Fibroblast of lung (primary cell): ENCODE data around the gene BID. TPM values are rescaled to one million over a fixed set of nuclear protein-coding genes. Genes with fewer than 3 reads are reported as not detected.
"Not testable (repeated sequence)": the region's sequence is repeated elsewhere in the genome, so short reads cannot be mapped to it uniquely, and the experiment has no call there.

Experiments used
- DNase-seq, 2 donors: peaks; one replicate each; pipeline versions ENCODE4 v3.0.0 to v3.0.0-alpha.2; 2010; ENCODE audit warnings: low read depth in 2 of 2
- H2AFZ ChIP-seq: 2 replicates; pipeline ENCODE4 v1.5.1; 2012; ENCODE audit warnings: low read length, control low read depth, inconsistent platforms
- H3K27ac ChIP-seq: 2 replicates; pipeline ENCODE4 v1.5.1; 2011; ENCODE audit warnings: low read length, control low read depth; ENCODE audit not compliant: insufficient read depth
- H3K27me3 ChIP-seq: 2 replicates; pipeline ENCODE4 v1.5.1; 2011; ENCODE audit warnings: mild to moderate bottlenecking, low read length; ENCODE audit not compliant: control insufficient read depth, insufficient read depth
- H3K36me3 ChIP-seq: 2 replicates; pipeline ENCODE4 v1.5.1; 2011; ENCODE audit warnings: low read length; ENCODE audit not compliant: control insufficient read depth, insufficient read depth
- H3K4me1 ChIP-seq: 2 replicates; pipeline ENCODE4 v1.5.1; 2011; ENCODE audit warnings: low read length; ENCODE audit not compliant: control insufficient read depth, insufficient read depth; ENCODE audit errors: extremely low read depth
- H3K4me2 ChIP-seq: 2 replicates; pipeline ENCODE4 v1.5.1; 2011; ENCODE audit warnings: low read length, control low read depth; ENCODE audit not compliant: insufficient read depth; ENCODE audit errors: extremely low read depth
- H3K4me3 ChIP-seq, 4 experiments: fragments of 200-600 bp in 1 of 4; sonication (generic) in 1 of 4; replicated peaks in 1 of 4; 2 replicates each; pipeline ENCODE4 v1.5.1; 2011 to 2016; ENCODE audit warnings: low read length in 4 of 4, low read depth in 3 of 4, mild to moderate bottlenecking in 3 of 4, control low read depth in 2 of 4, inconsistent platforms in 1 of 4, mixed read lengths in 1 of 4; ENCODE audit not compliant: insufficient read depth in 1 of 4; ENCODE audit errors: control extremely low read depth in 1 of 4
- H3K79me2 ChIP-seq: 2 replicates; pipeline ENCODE4 v1.5.1; 2012; ENCODE audit warnings: mild to moderate bottlenecking, low read length, inconsistent platforms; ENCODE audit not compliant: control insufficient read depth, insufficient read depth
- H3K9ac ChIP-seq: 2 replicates; pipeline ENCODE4 v1.5.1; 2011; ENCODE audit warnings: mild to moderate bottlenecking, low read length, control low read depth; ENCODE audit not compliant: insufficient read depth
- H3K9me3 ChIP-seq: 2 replicates; pipeline ENCODE4 v1.5.1; 2012; ENCODE audit warnings: low read depth, low read length; ENCODE audit not compliant: control insufficient read depth, insufficient read depth
- H4K20me1 ChIP-seq: 2 replicates; pipeline ENCODE4 v1.5.1; 2011; ENCODE audit warnings: low read length; ENCODE audit not compliant: control insufficient read depth, insufficient read depth; ENCODE audit errors: extremely low read depth
- EZH2 ChIP-seq: IDR thresholded peaks from 2 replicates; pipeline ENCODE4 v1.5.1; 2012; ENCODE audit warnings: low read length, control low read depth, mild to moderate bottlenecking; ENCODE audit errors: missing control alignments
- polyA plus RNA-seq, 2 donors: library from polyadenylated mRNA; depleted of rRNA in 1 of 2; stranded (reverse) in 1 of 2; unstranded in 1 of 2; fragments of >200 nt; gene quantifications; 2 replicates each; pipeline ENCODE4 v1.2.1, GENCODE V29; 2011 to 2012; ENCODE audit warnings: missing spikeins in 1 of 2
- total RNA-seq: library from RNA; depleted of rRNA; stranded (reverse); fragments of >200 nt; gene quantifications from 2 replicates; pipeline ENCODE4 v1.2.1, GENCODE V29; 2014
- TF ChIP-seq, protein P1 (sequence below), 2 donors: IDR thresholded peaks in 1 of 2; conservative IDR thresholded peaks in 1 of 2; 1 replicate in 1 of 2; 2 replicates in 1 of 2; pipeline ENCODE4 v1.5.1; 2011 to 2012; ENCODE audit warnings: low read length in 2 of 2, control low read depth in 1 of 2, inconsistent platforms in 1 of 2, low read depth in 1 of 2, mild to moderate bottlenecking in 1 of 2

The BID gene
- total and polyA plus RNA-seq, 2 donors (not counting 1 experiment from before 2014, with no cell fraction given), result 13.4 to 23.4 TPM

GRCh38 chr22:17767233-17768065 lies 6.8 kb downstream of the BID start:
- Histone ChIP-seq H3K9ac (no peak overlapping the region), H2AFZ (no peak overlapping the region), H3K4me1 (peaks cover 2% of the 10 kb centered on the region), H3K79me2 (no peaks in the 10 kb centered on the region), H3K9me3 (no peaks in the 10 kb centered on the region), H3K4me3 (no peak overlapping the region), H3K27me3 (no peaks in the 10 kb centered on the region), H4K20me1 (no peaks in the 10 kb centered on the region), H3K4me2 (no peak overlapping the region), H3K27ac (no peak overlapping the region), H3K36me3 (no peaks in the 10 kb centered on the region)
- TF ChIP-seq, protein P1, sequence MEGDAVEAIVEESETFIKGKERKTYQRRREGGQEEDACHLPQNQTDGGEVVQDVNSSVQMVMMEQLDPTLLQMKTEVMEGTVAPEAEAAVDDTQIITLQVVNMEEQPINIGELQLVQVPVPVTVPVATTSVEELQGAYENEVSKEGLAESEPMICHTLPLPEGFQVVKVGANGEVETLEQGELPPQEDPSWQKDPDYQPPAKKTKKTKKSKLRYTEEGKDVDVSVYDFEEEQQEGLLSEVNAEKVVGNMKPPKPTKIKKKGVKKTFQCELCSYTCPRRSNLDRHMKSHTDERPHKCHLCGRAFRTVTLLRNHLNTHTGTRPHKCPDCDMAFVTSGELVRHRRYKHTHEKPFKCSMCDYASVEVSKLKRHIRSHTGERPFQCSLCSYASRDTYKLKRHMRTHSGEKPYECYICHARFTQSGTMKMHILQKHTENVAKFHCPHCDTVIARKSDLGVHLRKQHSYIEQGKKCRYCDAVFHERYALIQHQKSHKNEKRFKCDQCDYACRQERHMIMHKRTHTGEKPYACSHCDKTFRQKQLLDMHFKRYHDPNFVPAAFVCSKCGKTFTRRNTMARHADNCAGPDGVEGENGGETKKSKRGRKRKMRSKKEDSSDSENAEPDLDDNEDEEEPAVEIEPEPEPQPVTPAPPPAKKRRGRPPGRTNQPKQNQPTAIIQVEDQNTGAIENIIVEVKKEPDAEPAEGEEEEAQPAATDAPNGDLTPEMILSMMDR (conservative IDR thresholded peaks at IDR 0.05 in 1 of 2, IDR thresholded peaks at IDR 0.05 in 1 of 2; ENCODE audit: low read depth in 1 of 2, low read length in 2 of 2), result no peak
- TF ChIP-seq EZH2, result no peak
- no peak for DNase-seq

- not testable (repeated sequence) for H3K79me2 ChIP-seq, H3K36me3 ChIP-seq, H3K4me3 ChIP-seq, H3K27ac ChIP-seq, H4K20me1 ChIP-seq, H3K4me2 ChIP-seq, H2AFZ ChIP-seq, H3K27me3 ChIP-seq, H3K9ac ChIP-seq, H3K4me1 ChIP-seq, DNase-seq, H3K9me3 ChIP-seq
These were observed 9.4 kb downstream of the BID start for GRCh38 chr22:17764852-17765251.

DNA sequence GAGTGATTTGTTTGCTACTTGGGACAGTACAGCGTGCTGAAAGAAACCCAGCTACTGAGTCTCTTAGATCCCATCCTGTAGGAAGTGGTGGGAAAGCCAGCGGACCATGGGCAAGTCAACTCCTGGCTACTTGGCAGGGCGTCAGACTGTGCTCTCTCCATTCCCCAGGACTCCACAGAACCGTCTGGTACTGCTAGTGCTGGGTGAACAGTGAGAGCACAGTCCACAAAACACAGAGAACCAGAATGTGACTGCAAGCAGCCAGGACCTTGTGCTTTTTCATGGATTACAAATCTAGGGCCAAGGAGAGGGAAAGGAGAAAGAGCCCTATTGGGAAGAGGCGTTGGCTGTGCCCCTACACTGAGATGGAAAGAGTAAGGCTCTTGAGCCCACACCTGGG lies 10.2 kb downstream of the BID start:
- Histone ChIP-seq H3K27ac (no peak overlapping the region), H3K79me2 (no peaks in the 10 kb centered on the region), H3K4me1 (no peaks in the 10 kb centered on the region), H3K27me3 (no peaks in the 10 kb centered on the region), H2AFZ (no peak overlapping the region), H3K9me3 (no peaks in the 10 kb centered on the region), H3K4me2 (no peak overlapping the region), H3K36me3 (no peaks in the 10 kb centered on the region), H3K9ac (no peak overlapping the region), H4K20me1 (no peaks in the 10 kb centered on the region), H3K4me3 (no peak overlapping the region)
- no peak for DNase-seq
- TF ChIP-seq, protein P1 (conservative IDR thresholded peaks at IDR 0.05 in 1 of 2, IDR thresholded peaks at IDR 0.05 in 1 of 2; ENCODE audit: low read depth in 1 of 2, low read length in 2 of 2), result no peak
- no peak for TF ChIP-seq EZH2

DNA sequence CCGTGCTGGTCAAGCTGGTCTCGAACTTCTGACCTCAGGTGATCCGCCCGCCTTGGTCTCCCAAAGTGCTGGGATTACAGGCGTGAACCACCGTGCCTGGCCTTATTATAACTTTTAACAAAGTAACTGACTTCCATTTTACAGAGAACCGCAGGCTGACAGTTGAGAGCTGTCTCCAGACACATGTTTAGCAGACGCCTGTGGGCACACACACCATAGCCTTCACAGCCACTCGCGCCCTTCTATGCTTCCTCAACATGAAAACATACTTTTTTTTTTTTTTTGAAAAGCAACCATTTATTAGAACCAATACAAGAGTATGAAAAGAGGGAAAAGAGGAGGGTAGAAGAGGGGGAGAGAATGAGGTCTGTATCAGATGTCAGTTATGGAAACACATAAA lies 10.8 kb downstream of the BID start:
- H3K4me3 ChIP-seq, H3K27me3 ChIP-seq, H3K36me3 ChIP-seq, H3K27ac ChIP-seq, H3K9me3 ChIP-seq, H3K79me2 ChIP-seq, H4K20me1 ChIP-seq, H3K4me2 ChIP-seq, DNase-seq, H3K9ac ChIP-seq, H3K4me1 ChIP-seq, H2AFZ ChIP-seq: not testable (repeated sequence)
